ENCODE results near the gene KIF26B. TPM values are rescaled to one million over a fixed set of nuclear protein-coding genes. Genes with fewer than 3 reads are reported as not detected.
"Not testable (repeated sequence)": the region's sequence is repeated elsewhere in the genome, so short reads cannot be mapped to it uniquely, and the experiment has no call there.

The KIF26B gene
- total RNA-seq, 1 donor from 2014 or later: 8.8 TPM

- Mint-ChIP-seq H3K4me1 (ENCODE audit: unreplicated experiment) (peaks cover 6% of the 10 kb centered on the region), H3K9me3 (ENCODE audit: unreplicated experiment) (no peaks in the 10 kb centered on the region), H3K27me3 (ENCODE audit: unreplicated experiment) (no peaks in the 10 kb centered on the region), H3K36me3 (ENCODE audit: unreplicated experiment) (no peaks in the 10 kb centered on the region), H3K4me3 (ENCODE audit: unreplicated experiment) (no peak overlapping the region), H3K27ac (ENCODE audit: unreplicated experiment) (no peak overlapping the region)
- TF ChIP-seq CTCF (IDR thresholded peaks at IDR 0.05): no peak
- DNase-seq (ENCODE audit: extremely low spot score, unreplicated experiment): no peak
These were observed 562.8 kb downstream of the KIF26B start for GRCh38 chr1:245717611-245718010.

- Mint-ChIP-seq H3K9me3 (ENCODE audit: unreplicated experiment) (no peaks in the 10 kb centered on the region), H3K4me3 (ENCODE audit: unreplicated experiment) (no peak overlapping the region), H3K36me3 (ENCODE audit: unreplicated experiment) (no peaks in the 10 kb centered on the region), H3K27ac (ENCODE audit: unreplicated experiment) (no peak overlapping the region), H3K27me3 (ENCODE audit: unreplicated experiment) (no peaks in the 10 kb centered on the region), H3K4me1 (ENCODE audit: unreplicated experiment) (peaks cover 6% of the 10 kb centered on the region)
- TF ChIP-seq CTCF (IDR thresholded peaks at IDR 0.05): no peak
- no peak for DNase-seq (ENCODE audit: extremely low spot score, unreplicated experiment)
These were observed 563.3 kb downstream of the KIF26B start for GRCh38 chr1:245718123-245718522.

DNA sequence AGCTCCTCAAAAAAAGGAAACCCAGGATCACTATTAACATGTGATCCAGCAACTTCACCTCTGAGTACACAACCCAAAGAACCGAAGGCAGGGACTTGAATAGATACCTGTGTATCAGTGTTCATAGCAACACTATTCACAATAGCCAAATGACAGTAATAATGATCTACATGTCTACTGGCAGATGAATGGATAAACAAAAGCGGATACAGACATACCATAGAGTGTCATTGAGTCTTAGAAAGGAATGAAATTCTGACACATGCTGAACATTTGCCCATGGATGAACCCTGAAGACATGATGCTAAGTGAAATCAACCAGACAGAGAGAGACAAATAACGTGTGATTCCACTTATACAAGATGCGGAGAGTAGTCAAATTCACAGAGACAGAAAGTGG lies 564.2 kb downstream of the KIF26B start:
- H3K27ac Mint-ChIP-seq (ENCODE audit: unreplicated experiment): no peak overlapping the region
- no peak overlapping the region for H3K4me3 Mint-ChIP-seq (ENCODE audit: unreplicated experiment)
- no peaks in the 10 kb centered on the region for H3K36me3 Mint-ChIP-seq (ENCODE audit: unreplicated experiment)
- no peak for DNase-seq (ENCODE audit: extremely low spot score, unreplicated experiment)
- H3K9me3 Mint-ChIP-seq (ENCODE audit: unreplicated experiment): no peaks in the 10 kb centered on the region
- no peaks in the 10 kb centered on the region for H3K27me3 Mint-ChIP-seq (ENCODE audit: unreplicated experiment)
- no peak for TF ChIP-seq CTCF (IDR thresholded peaks at IDR 0.05)
- peaks cover 6% of the 10 kb centered on the region for H3K4me1 Mint-ChIP-seq (ENCODE audit: unreplicated experiment)

DNA sequence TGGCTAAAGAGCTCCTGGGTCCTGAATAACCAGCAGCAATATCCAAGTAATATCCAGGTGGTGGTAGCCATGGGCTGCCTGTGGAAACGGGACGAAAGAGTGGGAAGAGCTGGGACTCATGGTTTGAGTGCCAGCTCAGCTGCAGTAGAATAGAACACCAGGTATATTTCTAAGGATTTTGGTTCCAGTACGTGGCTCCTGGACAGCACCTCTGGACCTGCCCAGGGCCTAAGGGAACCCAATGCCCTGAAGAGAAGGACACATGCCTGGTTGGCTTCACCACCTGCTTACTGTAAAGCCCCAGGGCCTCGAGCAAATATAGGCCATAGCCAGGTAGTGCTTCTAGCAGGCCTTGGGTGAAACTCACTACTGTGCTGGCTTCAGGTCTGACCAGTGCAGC lies 566.7 kb downstream of the KIF26B start:
- TF ChIP-seq CTCF (IDR thresholded peaks at IDR 0.05): no peak
- no peaks in the 10 kb centered on the region for H3K4me1 Mint-ChIP-seq (ENCODE audit: unreplicated experiment)
- DNase-seq (ENCODE audit: extremely low spot score, unreplicated experiment): no peak
- H3K36me3 Mint-ChIP-seq (ENCODE audit: unreplicated experiment): no peaks in the 10 kb centered on the region
- no peaks in the 10 kb centered on the region for H3K27me3 Mint-ChIP-seq (ENCODE audit: unreplicated experiment)
- no peak overlapping the region for H3K27ac Mint-ChIP-seq (ENCODE audit: unreplicated experiment)
- H3K9me3 Mint-ChIP-seq (ENCODE audit: unreplicated experiment): peaks cover 15% of the 10 kb centered on the region
- no peak overlapping the region for H3K4me3 Mint-ChIP-seq (ENCODE audit: unreplicated experiment)

GRCh38 chr1:245728035-245728434 lies 573.2 kb downstream of the KIF26B start:
- H3K9me3 Mint-ChIP-seq (ENCODE audit: unreplicated experiment): peaks cover 65% of the 10 kb centered on the region
- not testable (repeated sequence) for H3K4me1 Mint-ChIP-seq (ENCODE audit: unreplicated experiment); DNase-seq (ENCODE audit: extremely low spot score, unreplicated experiment)

GRCh38 chr1:245730801-245731200 lies 576.0 kb downstream of the KIF26B start:
- Mint-ChIP-seq H3K27ac (ENCODE audit: unreplicated experiment) (no peak overlapping the region), H3K4me1 (ENCODE audit: unreplicated experiment) (peaks cover 9% of the 10 kb centered on the region), H3K4me3 (ENCODE audit: unreplicated experiment) (no peak overlapping the region), H3K9me3 (ENCODE audit: unreplicated experiment) (peaks cover 56% of the 10 kb centered on the region), H3K36me3 (ENCODE audit: unreplicated experiment) (peaks cover 12% of the 10 kb centered on the region), H3K27me3 (ENCODE audit: unreplicated experiment) (peaks cover 2% of the 10 kb centered on the region)
- TF ChIP-seq CTCF (IDR thresholded peaks at IDR 0.05): no peak
- DNase-seq (ENCODE audit: extremely low spot score, unreplicated experiment): no peak

More at GRCh38 chr1:245728035-245728434, 573.2 kb downstream of the KIF26B start:
- not testable (repeated sequence) for H3K4me3 Mint-ChIP-seq (ENCODE audit: unreplicated experiment); H3K27ac Mint-ChIP-seq (ENCODE audit: unreplicated experiment); H3K27me3 Mint-ChIP-seq (ENCODE audit: unreplicated experiment)
- peaks cover 12% of the 10 kb centered on the region for H3K36me3 Mint-ChIP-seq (ENCODE audit: unreplicated experiment)

DNA sequence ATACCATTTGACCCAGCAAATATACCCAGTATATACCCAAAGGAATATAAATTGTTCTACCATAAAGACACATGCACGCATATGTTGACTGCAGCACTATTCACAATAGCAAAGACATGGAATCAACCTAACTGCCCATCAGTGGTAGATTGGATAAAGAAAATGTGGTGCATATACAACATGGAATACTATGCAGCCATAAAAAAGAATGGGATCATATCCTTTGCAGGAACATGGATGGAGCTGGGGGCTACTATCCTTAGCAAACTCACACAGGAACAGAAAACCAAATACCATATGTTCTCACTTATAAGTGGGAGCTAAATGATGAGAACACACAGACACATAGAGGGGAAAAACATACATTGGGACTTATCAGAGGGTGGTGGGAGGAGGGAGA lies 585.6 kb downstream of the KIF26B start:
- not testable (repeated sequence) for H3K36me3 Mint-ChIP-seq (ENCODE audit: unreplicated experiment); H3K27me3 Mint-ChIP-seq (ENCODE audit: unreplicated experiment); H3K4me3 Mint-ChIP-seq (ENCODE audit: unreplicated experiment); H3K27ac Mint-ChIP-seq (ENCODE audit: unreplicated experiment); DNase-seq (ENCODE audit: extremely low spot score, unreplicated experiment)
- Mint-ChIP-seq H3K9me3 (ENCODE audit: unreplicated experiment) (peaks cover 11% of the 10 kb centered on the region), H3K4me1 (ENCODE audit: unreplicated experiment) (peaks cover 12% of the 10 kb centered on the region)

All from osteocyte (in vitro differentiated cells).